Vagina (tissue), 2 donors: Measurements from ENCODE around the gene RPUSD2. TPM values are rescaled to one million over a fixed set of nuclear protein-coding genes. Genes with fewer than 3 reads are reported as not detected.

Experiments used
- DNase-seq, 2 donors: peaks; one replicate each; pipeline ENCODE4 v3.0.0-alpha.2; 2017; ENCODE audit errors: extremely low spot score in 2 of 2
- H3K27ac ChIP-seq: fragments of 200-600 bp; sonication (generic); one replicate; pipeline ENCODE4 v1.5.1; 2019
- H3K27me3 ChIP-seq: fragments of 200-600 bp; sonication (generic); one replicate; pipeline ENCODE4 v1.5.1; 2019
- H3K36me3 ChIP-seq, 2 donors: fragments of 200-600 bp; sonication (generic); one replicate each; pipeline ENCODE4 v1.5.1; 2017 to 2019
- H3K4me1 ChIP-seq: fragments of 200-600 bp; sonication (generic); one replicate; pipeline ENCODE4 v1.5.1; 2019
- H3K4me3 ChIP-seq, 2 donors: fragments of 200-600 bp; sonication (generic); 1 replicate in 1 of 2; 2 replicates in 1 of 2; pipeline ENCODE4 v1.5.1; 2016 to 2019
- H3K9me3 ChIP-seq: fragments of 200-600 bp; sonication (generic); one replicate; pipeline ENCODE4 v1.5.1; 2019
- CTCF ChIP-seq, 3 experiments: fragments of 450-650 bp in 2 of 3; fragments of 200-600 bp in 1 of 3; sonication (generic) in 1 of 3; IDR thresholded peaks; one replicate each; pipeline ENCODE4 v1.5.1; 2017 to 2019; ENCODE audit warnings: antibody characterized with exemption in 3 of 3, mild to moderate bottlenecking in 2 of 3, moderate library complexity in 2 of 3
- POLR2A ChIP-seq, 2 donors: fragments of 450-650 bp; IDR thresholded peaks; one replicate each; pipeline ENCODE4 v1.6.1; 2017; ENCODE audit warnings: antibody characterized with exemption in 2 of 2, mild to moderate bottlenecking in 2 of 2, moderate library complexity in 2 of 2
- POLR2AphosphoS5 ChIP-seq, 2 donors: sonication (generic); formaldehyde crosslinking; IDR thresholded peaks; one replicate each; pipeline ENCODE4 v1.9.0; 2017; ENCODE audit warnings: antibody characterized with exemption in 2 of 2, mild to moderate bottlenecking in 2 of 2, low read depth in 1 of 2; ENCODE audit not compliant: insufficient read depth in 1 of 2
- intact Hi-C: fragments of 100-400 bp; cut with DNase I; formaldehyde crosslinking; loops from one replicate; pipeline ENCODE4 v1.15.1; 2023
- small RNA-seq: library from RNA; depleted of rRNA; stranded (forward); fragments of <200 nt; gene quantifications from one replicate; pipeline ENCODE3, GENCODE V24; 2016
- total RNA-seq: library from RNA; depleted of rRNA; stranded (reverse); fragments of >200 nt; gene quantifications from one replicate; pipeline ENCODE4 v1.2.3, GENCODE V29; 2016

Gene RPUSD2
- total RNA-seq, 1 donor from 2014 or later = 12.8 TPM

DNA sequence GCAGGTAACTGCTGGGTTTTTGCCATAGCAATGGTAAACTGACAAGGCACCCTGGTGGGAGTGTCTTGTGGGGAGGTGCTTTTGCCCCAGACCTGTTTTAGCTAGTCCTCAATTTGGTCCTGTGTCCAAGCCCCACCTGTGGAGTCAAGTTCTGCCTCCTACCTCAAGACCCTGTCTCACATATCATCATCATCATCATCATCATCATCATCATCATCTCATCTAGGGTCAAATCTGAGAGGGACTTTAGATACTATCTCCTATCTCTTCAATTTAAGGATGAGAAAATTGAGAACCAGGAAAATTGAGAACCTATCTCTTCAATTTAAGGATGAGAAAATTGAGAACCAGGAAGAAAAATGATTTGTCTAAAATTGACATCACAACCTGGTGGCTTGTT, 34.8 kb downstream of the RPUSD2 start:
- no peaks in the 10 kb centered on the region for H3K4me1 ChIP-seq
- intact Hi-C loops = no loop called here
- no peak overlapping the region for H3K4me3 ChIP-seq
- no peaks in the 10 kb centered on the region for H3K27me3 ChIP-seq
- no peaks in the 10 kb centered on the region for H3K36me3 ChIP-seq
- no peaks in the 10 kb centered on the region for H3K9me3 ChIP-seq
- no peak for DNase-seq
- no peak overlapping the region for H3K27ac ChIP-seq
- TF ChIP-seq CTCF (IDR thresholded peaks at IDR 0.05) = no peak
- no peak for TF ChIP-seq POLR2AphosphoS5 (IDR thresholded peaks at IDR 0.05; ENCODE audit: insufficient read depth in 1 of 2, low read depth in 1 of 2)
- no peak for TF ChIP-seq POLR2A (IDR thresholded peaks at IDR 0.05)

- Histone ChIP-seq H3K36me3 (no peaks in the 10 kb centered on the region), H3K27ac (no peak overlapping the region), H3K9me3 (no peaks in the 10 kb centered on the region), H3K4me1 (no peaks in the 10 kb centered on the region), H3K4me3 (no peak overlapping the region), H3K27me3 (no peaks in the 10 kb centered on the region)
- TF ChIP-seq CTCF (IDR thresholded peaks at IDR 0.05) (no peak), POLR2A (IDR thresholded peaks at IDR 0.05) (no peak), POLR2AphosphoS5 (IDR thresholded peaks at IDR 0.05; ENCODE audit: insufficient read depth in 1 of 2, low read depth in 1 of 2) (no peak)
- intact Hi-C loops = no loop called here
- DNase-seq = no peak
Measured at GRCh38 chr15:40613080-40613479, 44.0 kb downstream of the RPUSD2 start.

- Histone ChIP-seq H3K4me1 (no peaks in the 10 kb centered on the region), H3K27me3 (no peaks in the 10 kb centered on the region), H3K4me3 (no peak overlapping the region), H3K36me3 (no peaks in the 10 kb centered on the region), H3K9me3 (no peaks in the 10 kb centered on the region), H3K27ac (no peak overlapping the region)
- intact Hi-C loops = no loop called here
- TF ChIP-seq POLR2A (IDR thresholded peaks at IDR 0.05) (no peak), POLR2AphosphoS5 (IDR thresholded peaks at IDR 0.05; ENCODE audit: insufficient read depth in 1 of 2, low read depth in 1 of 2) (no peak), CTCF (IDR thresholded peaks at IDR 0.05) (no peak)
- DNase-seq = no peak
Measured at GRCh38 chr15:40618023-40618422, 48.9 kb downstream of the RPUSD2 start.

DNA sequence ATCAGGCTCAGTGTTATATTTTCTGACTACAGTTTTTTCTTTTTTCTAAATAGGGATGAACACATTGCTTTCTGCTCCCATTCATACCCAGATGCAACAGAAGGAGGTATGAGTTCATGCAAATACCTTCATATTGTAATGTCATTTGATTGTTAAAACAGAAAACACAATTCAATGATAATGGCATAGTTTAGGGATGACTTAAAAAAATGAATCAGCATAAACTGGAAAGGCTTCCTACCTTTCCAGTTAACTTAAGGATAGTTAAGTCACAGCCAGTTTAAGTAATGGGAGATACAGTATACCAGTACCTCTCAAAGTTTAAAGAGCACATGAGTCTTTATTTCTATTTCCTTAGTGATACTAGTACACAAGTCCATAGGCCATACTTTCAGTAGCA, 49.8 kb downstream of the RPUSD2 start:
- Histone ChIP-seq H3K27me3 (no peaks in the 10 kb centered on the region), H3K4me3 (no peak overlapping the region), H3K9me3 (no peaks in the 10 kb centered on the region), H3K27ac (no peak overlapping the region), H3K36me3 (no peaks in the 10 kb centered on the region), H3K4me1 (no peaks in the 10 kb centered on the region)
- DNase-seq = no peak
- intact Hi-C loops = no loop called here
- no peak for TF ChIP-seq POLR2A (IDR thresholded peaks at IDR 0.05)
- TF ChIP-seq CTCF (IDR thresholded peaks at IDR 0.05) = no peak
- no peak for TF ChIP-seq POLR2AphosphoS5 (IDR thresholded peaks at IDR 0.05; ENCODE audit: insufficient read depth in 1 of 2, low read depth in 1 of 2)

- DNase-seq = no peak
- intact Hi-C loops = no loop called here
- Histone ChIP-seq H3K9me3 (no peaks in the 10 kb centered on the region), H3K36me3 (no peaks in the 10 kb centered on the region), H3K4me1 (no peaks in the 10 kb centered on the region), H3K27ac (no peak overlapping the region), H3K4me3 (no peak overlapping the region), H3K27me3 (no peaks in the 10 kb centered on the region)
- no peak for TF ChIP-seq CTCF (IDR thresholded peaks at IDR 0.05)
- no peak for TF ChIP-seq POLR2A (IDR thresholded peaks at IDR 0.05)
- no peak for TF ChIP-seq POLR2AphosphoS5 (IDR thresholded peaks at IDR 0.05; ENCODE audit: insufficient read depth in 1 of 2, low read depth in 1 of 2)
Measured at GRCh38 chr15:40623361-40623760, 54.3 kb downstream of the RPUSD2 start.

Small RNA genes lying within 50 kb of the gene (small RNA-seq; reads per million reads assigned to genes)
- not detected for gene RF00017
- not detected for gene RN7SL376P
- not detected for gene RNU6-516P

Other genes with a start within 250 kb of the RPUSD2 start
- gene INAFM2, start 245.6 kb upstream of the RPUSD2 start, total RNA-seq = 5.2 TPM
- 16.0 TPM for gene CCDC9B, start 228.4 kb upstream of the RPUSD2 start, total RNA-seq
- 9.8 TPM for gene PHGR1, start 218.3 kb upstream of the RPUSD2 start, total RNA-seq
- gene DISP2, start 211.1 kb upstream of the RPUSD2 start, total RNA-seq = 0.74 TPM
- 13.5 TPM for gene KNSTRN, start 186.6 kb upstream of the RPUSD2 start, total RNA-seq
- 30.4 TPM for gene IVD, start 163.5 kb upstream of the RPUSD2 start, total RNA-seq
- 9.6 TPM for gene BAHD1, start 128.3 kb upstream of the RPUSD2 start, total RNA-seq
- gene CHST14, start 98.3 kb upstream of the RPUSD2 start, total RNA-seq = 8.6 TPM
- 20.6 TPM for gene CCDC32, start 4.3 kb upstream of the RPUSD2 start, total RNA-seq
- gene KNL1, start 24.9 kb downstream of the RPUSD2 start, total RNA-seq = 3.4 TPM
- gene RAD51, start 125.9 kb downstream of the RPUSD2 start, total RNA-seq = 4.2 TPM
- 19.6 TPM for gene RMDN3, start 186.0 kb downstream of the RPUSD2 start, total RNA-seq
- 69.7 TPM for gene GCHFR, start 194.8 kb downstream of the RPUSD2 start, total RNA-seq
- gene C15orf62, start 200.7 kb downstream of the RPUSD2 start, total RNA-seq = 2.9 TPM
- 34.4 TPM for gene ZFYVE19, start 237.8 kb downstream of the RPUSD2 start, total RNA-seq
- 14.0 TPM for gene DNAJC17, start 238.2 kb downstream of the RPUSD2 start, total RNA-seq